Peyer's patch (tissue), 4 donors: Measurements from ENCODE around the gene DEFB116. TPM values are rescaled to one million over a fixed set of nuclear protein-coding genes. Genes with fewer than 3 reads are reported as not detected.

Experiments
- DNase-seq, 3 donors: peaks; one replicate each; pipeline ENCODE4 v3.0.0-alpha.2; 2017 to 2019
- H3K27ac ChIP-seq, 4 donors: fragments of 200-600 bp; sonication (generic); one replicate each; pipeline ENCODE4 v1.5.1; 2016 to 2019
- H3K27me3 ChIP-seq, 2 donors: fragments of 200-600 bp; sonication (generic); one replicate each; pipeline ENCODE4 v1.5.1; 2019
- H3K36me3 ChIP-seq, 3 donors: fragments of 200-600 bp; sonication (generic); one replicate each; pipeline ENCODE4 v1.5.1; 2016 to 2019
- H3K4me1 ChIP-seq, 4 donors: fragments of 200-600 bp; sonication (generic); one replicate each; pipeline ENCODE4 v1.5.1; 2016 to 2019
- H3K4me3 ChIP-seq, 4 donors: fragments of 200-600 bp; sonication (generic); 1 replicate in 3 of 4; 2 replicates in 1 of 4; pipeline ENCODE4 v1.5.1; 2016 to 2019; ENCODE audit warnings: mild to moderate bottlenecking in 1 of 4
- H3K9me3 ChIP-seq, 4 donors: fragments of 200-600 bp; sonication (generic); one replicate each; pipeline ENCODE4 v1.5.1; 2016 to 2019; ENCODE audit warnings: mild to moderate bottlenecking in 1 of 4
- POLR2A ChIP-seq, 2 donors: fragments of 450-650 bp; IDR thresholded peaks; one replicate each; pipeline ENCODE4 v1.5.1; 2017; ENCODE audit warnings: antibody characterized with exemption in 2 of 2, mild to moderate bottlenecking in 2 of 2, moderate library complexity in 2 of 2
- small RNA-seq, 2 donors: library from RNA; depleted of rRNA; stranded (forward); fragments of <200 nt; gene quantifications; one replicate each; pipeline ENCODE3, GENCODE V24; 2016
- total RNA-seq, 4 donors: library from RNA; depleted of rRNA; stranded (reverse); fragments of >200 nt; gene quantifications; one replicate each; pipeline ENCODE4 v1.1.0, GENCODE V29; 2016
- TF ChIP-seq, protein P1 (sequence below), 6 experiments: fragments of 450-650 bp in 4 of 6; fragments of 200-600 bp in 2 of 6; sonication (generic) in 1 of 6; IDR thresholded peaks; one replicate each; pipeline ENCODE4 v1.5.1; 2017 to 2019; ENCODE audit warnings: antibody characterized with exemption in 6 of 6, mild to moderate bottlenecking in 3 of 6, moderate library complexity in 1 of 6

The DEFB116 gene
- total RNA-seq, 4 donors from 2014 or later = not detected

DNA sequence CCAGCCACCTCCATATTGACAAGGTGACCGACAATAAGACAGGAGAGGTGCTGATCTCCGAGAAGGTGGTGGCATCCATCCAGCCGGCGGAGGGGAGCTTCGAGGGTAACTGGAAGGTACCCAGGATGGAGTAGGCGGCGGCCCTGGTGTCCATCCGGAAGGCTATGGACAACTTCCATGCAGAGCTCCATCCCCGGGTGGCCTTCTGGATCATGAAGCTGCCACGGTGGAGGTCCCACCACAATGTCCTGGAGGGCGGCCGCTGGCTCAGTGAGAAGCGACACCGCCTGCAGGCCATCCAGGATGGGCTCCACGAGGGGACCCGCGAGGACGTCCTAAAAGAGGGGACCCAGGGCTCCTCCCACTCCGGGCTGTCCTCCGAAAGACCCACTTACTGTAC, 33.9 kb downstream of the DEFB116 start:
- H3K4me3 ChIP-seq = no peak overlapping the region
- no peak for TF ChIP-seq POLR2A (IDR thresholded peaks at IDR 0.05)
- TF ChIP-seq, protein P1, sequence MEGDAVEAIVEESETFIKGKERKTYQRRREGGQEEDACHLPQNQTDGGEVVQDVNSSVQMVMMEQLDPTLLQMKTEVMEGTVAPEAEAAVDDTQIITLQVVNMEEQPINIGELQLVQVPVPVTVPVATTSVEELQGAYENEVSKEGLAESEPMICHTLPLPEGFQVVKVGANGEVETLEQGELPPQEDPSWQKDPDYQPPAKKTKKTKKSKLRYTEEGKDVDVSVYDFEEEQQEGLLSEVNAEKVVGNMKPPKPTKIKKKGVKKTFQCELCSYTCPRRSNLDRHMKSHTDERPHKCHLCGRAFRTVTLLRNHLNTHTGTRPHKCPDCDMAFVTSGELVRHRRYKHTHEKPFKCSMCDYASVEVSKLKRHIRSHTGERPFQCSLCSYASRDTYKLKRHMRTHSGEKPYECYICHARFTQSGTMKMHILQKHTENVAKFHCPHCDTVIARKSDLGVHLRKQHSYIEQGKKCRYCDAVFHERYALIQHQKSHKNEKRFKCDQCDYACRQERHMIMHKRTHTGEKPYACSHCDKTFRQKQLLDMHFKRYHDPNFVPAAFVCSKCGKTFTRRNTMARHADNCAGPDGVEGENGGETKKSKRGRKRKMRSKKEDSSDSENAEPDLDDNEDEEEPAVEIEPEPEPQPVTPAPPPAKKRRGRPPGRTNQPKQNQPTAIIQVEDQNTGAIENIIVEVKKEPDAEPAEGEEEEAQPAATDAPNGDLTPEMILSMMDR (IDR thresholded peaks at IDR 0.05) = no peak
- no peaks in the 10 kb centered on the region for H3K27me3 ChIP-seq
- no peaks in the 10 kb centered on the region for H3K4me1 ChIP-seq
- H3K27ac ChIP-seq = no peak overlapping the region
- peak in 1 of 3 donors; percentile 34 for DNase-seq
- H3K36me3 ChIP-seq = no peaks in the 10 kb centered on the region
- H3K9me3 ChIP-seq = peaks cover 0 to 17% (median 2%) of the 10 kb centered on the region in 4 donors

DNA sequence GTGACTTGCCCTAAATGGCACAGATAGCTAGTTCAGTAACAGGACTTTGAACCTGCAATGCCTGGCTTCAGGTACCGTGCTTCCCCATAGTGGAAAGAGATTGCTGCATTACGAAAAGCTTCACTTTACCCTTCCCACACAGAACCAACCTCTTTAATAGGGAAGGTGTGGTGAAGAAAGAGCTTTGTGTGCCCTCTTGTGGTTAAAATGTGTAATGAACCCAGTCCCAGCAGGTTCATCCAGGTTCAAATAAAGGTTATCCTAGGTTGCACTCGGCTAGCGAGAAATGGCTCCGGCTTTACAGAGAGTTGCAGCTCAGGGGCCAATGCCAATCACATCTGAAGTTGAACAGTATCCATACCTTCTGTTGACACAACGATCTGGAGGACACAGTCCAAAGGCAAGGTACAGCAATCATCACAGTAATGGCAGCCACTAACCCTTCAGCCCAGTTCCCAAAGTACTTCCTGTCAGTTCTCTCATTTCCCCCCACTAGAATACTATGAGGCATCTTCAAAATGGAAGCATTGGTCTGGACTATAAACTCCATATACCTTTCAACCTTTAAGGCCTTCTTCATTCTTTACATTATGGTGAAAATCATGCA, 48.0 kb downstream of the DEFB116 start:
- TF ChIP-seq, protein P1 (IDR thresholded peaks at IDR 0.05) = peak in 1 of 6 experiments; percentile 18
- no peak for TF ChIP-seq POLR2A (IDR thresholded peaks at IDR 0.05)
- H3K9me3 ChIP-seq = no peaks in the 10 kb centered on the region
- no peak overlapping the region for H3K27ac ChIP-seq
- H3K36me3 ChIP-seq = no peaks in the 10 kb centered on the region
- H3K27me3 ChIP-seq = no peaks in the 10 kb centered on the region
- no peak for DNase-seq
- H3K4me3 ChIP-seq = no peak overlapping the region
- no peaks in the 10 kb centered on the region for H3K4me1 ChIP-seq

DNA sequence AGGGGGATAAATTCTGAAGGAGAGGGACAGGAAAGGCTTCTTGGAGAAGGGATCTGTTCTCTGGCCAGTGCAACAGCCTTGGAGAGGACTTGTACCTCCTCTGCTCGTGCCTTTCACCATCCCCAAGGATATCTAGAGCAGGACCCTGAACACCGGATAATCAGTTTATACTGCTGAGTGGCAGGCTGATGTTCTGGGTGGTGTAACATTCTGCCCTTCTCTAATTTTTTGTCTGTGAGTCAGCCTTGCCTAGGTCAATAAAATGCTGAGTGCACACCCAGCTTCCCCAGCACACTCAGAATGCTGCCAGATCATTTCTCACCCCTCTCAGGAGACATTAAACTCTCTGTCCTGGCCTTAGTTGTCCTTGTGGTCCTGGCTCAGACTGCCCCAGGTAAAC, 51.0 kb downstream of the DEFB116 start, which contains the start of gene DEFB115:
TSS of gene DEFB115 (plus strand) at position 301 of the 400 bp plus-strand sequence. CDS start at position 301, 0 bp downstream.
- H3K27me3 ChIP-seq = no peaks in the 10 kb centered on the region

DNA sequence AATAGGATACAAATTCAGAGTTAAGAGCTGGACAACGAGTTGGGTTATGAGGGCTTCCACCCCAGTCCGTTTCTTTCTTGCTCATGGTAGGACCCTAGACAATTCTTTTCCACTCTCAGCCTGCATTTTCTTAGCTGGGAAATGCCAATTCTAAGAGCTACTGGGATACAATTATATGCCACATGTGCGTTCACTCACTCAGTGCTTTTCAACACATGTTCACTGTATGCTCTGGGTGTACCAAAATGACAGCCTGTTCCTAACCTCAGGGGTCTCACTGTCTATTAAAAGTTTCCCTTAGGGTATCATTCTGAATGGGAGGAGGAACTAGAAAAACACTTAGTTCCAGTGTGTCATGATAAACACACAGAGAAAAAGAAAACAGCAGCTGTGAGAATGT, 51.4 kb downstream of the DEFB116 start:
- H3K9me3 ChIP-seq = no peaks in the 10 kb centered on the region
- H3K4me3 ChIP-seq = no peak overlapping the region
- no peak for DNase-seq
- no peaks in the 10 kb centered on the region for H3K4me1 ChIP-seq
- H3K27ac ChIP-seq = no peak overlapping the region
- H3K36me3 ChIP-seq = no peaks in the 10 kb centered on the region
- TF ChIP-seq, protein P1 (IDR thresholded peaks at IDR 0.05) = no peak
- TF ChIP-seq POLR2A (IDR thresholded peaks at IDR 0.05) = no peak
- no peaks in the 10 kb centered on the region for H3K27me3 ChIP-seq

More for the DNA sequence above, 51.0 kb downstream of the DEFB116 start, which contains the start of gene DEFB115:
- Histone ChIP-seq H3K9me3 (no peaks in the 10 kb centered on the region), H3K27ac (no peak within 1 kb of the TSS), H3K4me3 (no peak within 1 kb of the TSS), H3K4me1 (no peaks in the 10 kb centered on the region), H3K36me3 (no peaks in the 10 kb centered on the region)
- no peak for DNase-seq
- TF ChIP-seq, protein P1 (IDR thresholded peaks at IDR 0.05) = no peak
- no peak for TF ChIP-seq POLR2A (IDR thresholded peaks at IDR 0.05)

Small RNA genes lying within 50 kb of the gene (small RNA-seq; reads per million reads assigned to genes)
- 0 reads per million in 2 donors for gene RNA5SP480

Other genes with a start within 250 kb of the DEFB116 start
- gene DEFB115, start 50.9 kb downstream of the DEFB116 start, total RNA-seq = not detected
- not detected for gene DEFB118, start 60.0 kb upstream of the DEFB116 start, total RNA-seq
- gene DEFB119, start 82.0 kb upstream of the DEFB116 start, total RNA-seq = not detected
- not detected for gene DEFB121, start 97.6 kb upstream of the DEFB116 start, total RNA-seq
- gene DEFB123, start 132.0 kb upstream of the DEFB116 start, total RNA-seq = not detected
- gene DEFB124, start 166.5 kb upstream of the DEFB116 start, total RNA-seq = not detected
- gene REM1, start 166.7 kb upstream of the DEFB116 start, total RNA-seq = 1 to 10 TPM in 2 of 4 donors, not detected in 2; 1.4 to 1.7 TPM
- 10 to 100 TPM; 38.9 to 97.4 (median 56.3) TPM for gene HM13, start 205.9 kb upstream of the DEFB116 start, total RNA-seq